HAP-1 (cell line): ENCODE data around the gene S100A12.

Experiments used
- DNase-seq, 2 experiments: peaks; one replicate each; pipeline ENCODE4 v3.0.0-alpha.2; 2016 to 2020; ENCODE audit warnings: low spot score in 2 of 2
- H3K27me3 ChIP-seq: fragments of 250-450 bp; sonication (Bioruptor Pico); 2 replicates; pipeline ENCODE4 v1.5.1; 2020; ENCODE audit warnings: low read depth, mild to moderate bottlenecking, moderate library complexity
- H3K36me3 ChIP-seq: fragments of 250-450 bp; sonication (Bioruptor Pico); replicated peaks from 2 replicates; pipeline ENCODE4 v1.5.1; 2020; ENCODE audit warnings: mild to moderate bottlenecking
- H3K4me1 ChIP-seq: fragments of 250-450 bp; sonication (Bioruptor Pico); 2 replicates; pipeline ENCODE4 v1.5.1; 2020; ENCODE audit warnings: mild to moderate bottlenecking
- H3K4me3 ChIP-seq: fragments of 250-450 bp; sonication (Bioruptor Pico); 2 replicates; pipeline ENCODE4 v1.5.1; 2020; ENCODE audit warnings: mild to moderate bottlenecking, moderate library complexity
- H3K9me3 ChIP-seq: fragments of 250-450 bp; sonication (Bioruptor Pico); 2 replicates; pipeline ENCODE4 v1.5.1; 2020; ENCODE audit warnings: mild to moderate bottlenecking, moderate library complexity
- in situ Hi-C: fragments of 300-500 bp; cut with MboI; formaldehyde crosslinking; loops from 3 replicates; pipeline ENCODE4 v1.14.3; 2020; ENCODE audit warnings: low sequenced_read_pairs, inconsistent platforms, mixed read lengths

The S100A12 gene

DNA sequence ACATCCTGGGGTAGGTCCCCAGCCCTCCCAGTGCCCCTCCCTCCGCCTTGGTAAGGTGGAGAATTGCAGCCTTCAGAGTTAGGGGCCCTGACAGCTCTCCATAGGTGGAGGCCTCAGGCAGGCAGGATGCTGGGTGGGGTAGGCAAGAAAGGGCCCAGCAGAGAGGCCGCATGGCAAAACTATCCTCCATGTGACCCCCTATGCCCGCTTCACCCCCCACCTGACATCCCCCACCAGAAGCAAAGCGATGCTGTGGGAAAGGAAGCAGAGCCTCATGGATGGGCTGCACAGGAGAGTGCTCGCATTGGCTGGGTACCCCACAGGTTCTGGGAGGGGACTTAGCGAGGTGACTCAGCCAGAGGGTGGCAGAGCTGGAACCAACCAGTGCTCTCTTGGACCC lies 16.2 kb downstream of the S100A12 start:
- no peak overlapping the region for H3K4me3 ChIP-seq
- no peaks in the 10 kb centered on the region for H3K9me3 ChIP-seq
- H3K4me1 ChIP-seq, result no peaks in the 10 kb centered on the region
- in situ Hi-C loops, result loop anchor here (5.0 to 25.0 kb wide), 3 partner anchors 143 to 403 kb away; partner anchors contain the start of gene S100A2
- no peak for DNase-seq
- no peaks in the 10 kb centered on the region for H3K36me3 ChIP-seq
- H3K27me3 ChIP-seq, result peaks cover 9% of the 10 kb centered on the region; the same call in 1 of the 2 replicates

DNA sequence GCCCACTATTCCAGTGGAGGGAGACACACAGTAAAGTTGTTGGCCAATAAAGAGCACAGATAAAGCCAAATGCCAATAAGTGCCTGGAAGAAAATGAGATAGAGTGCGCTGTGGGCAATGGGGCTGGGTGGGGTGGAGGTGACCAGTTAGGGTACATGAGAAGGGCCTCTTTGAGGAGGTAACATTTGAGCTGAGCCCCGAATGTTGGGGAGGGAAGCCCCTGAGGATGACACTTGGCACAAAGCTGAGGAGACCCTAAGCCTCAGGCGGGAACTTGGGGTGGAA lies 16.8 kb downstream of the S100A12 start:
- in situ Hi-C loops, result loop anchor here (5.0 to 25.0 kb wide), 3 partner anchors 144 to 404 kb away; partner anchors contain the start of gene S100A2
- Histone ChIP-seq H3K4me3 (no peak overlapping the region), H3K4me1 (no peaks in the 10 kb centered on the region), H3K36me3 (no peaks in the 10 kb centered on the region), H3K9me3 (no peaks in the 10 kb centered on the region), H3K27me3 (peaks cover 9% of the 10 kb centered on the region; the same call in 1 of the 2 replicates)
- no peak for DNase-seq

DNA sequence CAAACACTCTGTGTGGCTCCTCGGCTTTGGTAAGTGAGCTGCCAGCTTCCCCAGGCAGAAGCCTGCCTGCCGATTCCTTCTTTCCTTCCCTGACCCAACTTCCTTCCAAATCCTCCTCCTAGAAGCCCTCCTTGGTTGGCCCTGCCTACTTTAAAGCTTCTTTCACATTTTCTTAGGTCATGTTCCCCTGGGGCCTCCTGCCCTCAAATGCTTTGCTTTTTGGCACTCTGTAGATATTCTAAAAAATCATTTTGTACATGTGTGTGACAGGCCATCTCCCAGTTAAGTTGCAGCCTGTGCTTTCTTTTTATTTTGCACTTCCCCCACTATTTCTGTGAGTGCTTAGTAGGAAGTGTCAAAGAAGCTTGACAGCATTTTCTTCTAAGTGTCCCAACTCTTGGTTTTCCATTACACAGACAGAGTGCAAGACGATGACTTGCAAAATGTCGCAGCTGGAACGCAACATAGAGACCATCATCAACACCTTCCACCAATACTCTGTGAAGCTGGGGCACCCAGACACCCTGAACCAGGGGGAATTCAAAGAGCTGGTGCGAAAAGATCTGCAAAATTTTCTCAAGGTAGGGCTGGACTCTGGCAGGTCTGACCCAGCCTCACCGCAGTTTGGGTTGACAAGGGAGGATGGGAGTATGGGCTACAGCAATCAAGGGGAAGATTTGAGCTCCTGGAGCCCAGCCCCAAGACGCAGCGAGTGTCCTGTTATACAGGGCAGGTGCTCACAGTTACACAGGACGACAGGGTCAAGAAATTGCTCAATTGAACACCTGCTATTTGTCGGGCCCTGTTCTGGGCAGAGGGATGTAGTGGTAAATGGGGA lies 17.3 kb downstream of the S100A12 start, which contains the start of gene S100A9:
Gene S100A9, plus strand, starts transcription at position 2 of the 838 bp plus-strand sequence. Its CDS starts 430 bp downstream, at position 432.
- H3K36me3 ChIP-seq, result no peaks in the 10 kb centered on the region
- no peak for DNase-seq
- H3K4me1 ChIP-seq, result no peaks in the 10 kb centered on the region
- in situ Hi-C loops, result loop anchor here (5.0 to 25.0 kb wide), 3 partner anchors 144 to 404 kb away; partner anchors contain the start of gene S100A2
- H3K4me3 ChIP-seq, result no peak within 1 kb of the TSS
- H3K9me3 ChIP-seq, result no peaks in the 10 kb centered on the region
- peaks cover 9% of the 10 kb centered on the region; the same call in 1 of the 2 replicates for H3K27me3 ChIP-seq

DNA sequence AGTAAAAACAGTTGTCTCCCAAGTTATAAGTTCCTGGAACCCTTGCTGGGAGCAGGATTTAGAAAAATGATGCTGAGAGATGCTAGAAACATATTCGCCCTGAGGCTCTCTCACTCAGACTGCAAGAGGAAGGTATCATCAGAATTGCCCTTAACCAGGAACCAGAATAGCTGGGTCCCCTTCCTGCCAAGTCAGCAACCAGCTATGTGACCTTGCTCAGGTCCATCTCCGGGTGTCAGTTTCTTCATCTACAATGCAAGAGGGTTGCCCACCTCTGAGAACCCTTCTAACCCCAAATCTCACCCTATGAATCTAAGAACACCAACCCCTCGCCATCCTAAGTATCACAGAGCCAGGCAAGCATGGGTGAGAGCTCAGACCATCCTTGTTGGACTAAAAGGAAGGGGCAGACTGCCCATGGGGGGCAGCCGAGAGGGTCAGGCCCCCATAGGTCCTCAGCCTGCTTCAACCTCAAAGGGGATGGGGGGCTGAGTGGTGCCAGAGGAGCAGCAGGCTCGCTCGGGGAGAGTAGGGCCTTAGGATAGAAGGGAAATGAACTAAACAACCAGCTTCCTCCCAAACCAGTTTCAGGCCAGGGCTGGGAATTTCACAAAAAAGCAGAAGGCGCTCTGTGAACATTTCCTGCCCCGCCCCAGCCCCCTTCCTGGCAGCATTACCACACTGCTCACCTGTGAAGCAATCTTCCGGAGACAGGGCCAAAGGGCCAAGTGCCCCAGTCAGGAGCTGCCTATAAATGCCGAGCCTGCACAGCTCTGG lies 18.2 kb downstream of the S100A12 start:
- no peaks in the 10 kb centered on the region for H3K9me3 ChIP-seq
- H3K4me3 ChIP-seq, result no peak overlapping the region
- peaks cover 9% of the 10 kb centered on the region; the same call in 1 of the 2 replicates for H3K27me3 ChIP-seq
- no peak for DNase-seq
- in situ Hi-C loops, result loop anchor here (5.0 to 25.0 kb wide), 3 partner anchors 145 to 405 kb away; partner anchors contain the start of gene S100A2
- no peaks in the 10 kb centered on the region for H3K36me3 ChIP-seq
- H3K4me1 ChIP-seq, result no peaks in the 10 kb centered on the region

DNA sequence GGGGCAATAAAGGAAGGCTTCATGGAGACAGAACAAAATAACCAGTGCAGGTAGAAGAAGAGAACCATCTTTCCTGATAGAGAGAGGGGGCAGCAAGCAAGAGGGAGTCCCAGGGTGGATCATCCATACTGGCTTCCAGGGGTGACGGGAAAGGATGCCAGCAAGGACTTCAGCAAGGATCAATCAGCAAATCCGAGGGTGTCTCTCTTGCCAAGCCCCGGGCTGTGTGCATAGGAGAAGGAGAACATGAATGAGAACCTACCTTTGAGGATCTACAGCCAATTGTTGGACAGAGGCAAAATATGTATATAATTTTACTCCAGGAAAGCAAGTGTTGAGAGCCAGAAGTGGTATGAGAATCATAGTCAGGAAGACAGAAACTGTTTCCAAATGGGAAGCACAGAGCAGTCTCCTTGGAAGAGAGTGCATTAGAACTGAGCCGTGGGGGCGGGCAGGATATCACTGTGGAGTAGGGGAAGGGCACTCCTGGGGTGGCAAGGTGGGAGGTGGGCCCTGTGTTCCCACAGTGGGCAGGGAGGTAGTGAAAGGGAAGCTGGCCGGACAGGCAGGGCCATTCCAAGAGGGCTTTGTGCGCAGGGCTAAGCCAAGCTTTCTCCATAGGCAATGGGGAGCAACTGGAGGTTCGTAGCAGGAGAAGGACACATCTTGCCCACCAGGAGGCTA lies 18.9 kb downstream of the S100A12 start:
- H3K9me3 ChIP-seq, result no peaks in the 10 kb centered on the region
- no peaks in the 10 kb centered on the region for H3K4me1 ChIP-seq
- in situ Hi-C loops, result loop anchor here (5.0 to 25.0 kb wide), 3 partner anchors 146 to 406 kb away; partner anchors contain the start of gene S100A2
- no peak for DNase-seq
- H3K27me3 ChIP-seq, result peaks cover 9% of the 10 kb centered on the region; the same call in 1 of the 2 replicates
- H3K36me3 ChIP-seq, result no peaks in the 10 kb centered on the region
- no peak overlapping the region for H3K4me3 ChIP-seq

DNA sequence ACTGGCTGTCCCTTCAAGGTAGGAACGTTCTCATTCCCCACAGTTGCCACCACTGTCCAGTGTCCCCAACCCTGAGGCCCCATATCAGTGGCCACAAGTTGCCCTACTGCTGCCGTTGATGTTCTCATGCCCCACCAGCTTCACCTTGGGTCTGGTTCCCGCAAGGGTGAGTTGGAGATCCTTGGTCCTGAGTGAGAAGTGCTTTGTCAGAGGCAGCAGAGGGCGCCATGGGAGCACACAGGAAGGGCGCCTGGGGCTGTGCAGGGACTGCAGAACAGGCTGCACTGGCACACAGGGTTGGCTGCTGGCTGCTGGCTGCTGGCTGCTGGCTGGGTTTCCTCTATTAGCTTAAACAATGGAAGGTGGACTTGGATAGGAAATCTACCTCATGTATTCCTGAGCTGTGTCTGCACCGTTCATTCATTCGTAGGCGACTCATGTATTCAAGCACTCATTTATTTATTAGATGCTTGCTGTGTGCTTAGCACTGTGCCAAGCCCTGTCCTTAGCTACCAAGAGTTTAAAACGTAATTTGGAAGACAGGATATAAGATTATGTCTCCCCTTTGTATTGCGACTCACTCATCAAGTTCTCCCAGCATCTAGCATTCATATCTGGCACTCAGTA lies 19.9 kb downstream of the S100A12 start:
- H3K27me3 ChIP-seq, result peaks cover 16% of the 10 kb centered on the region
- no peaks in the 10 kb centered on the region for H3K4me1 ChIP-seq
- H3K9me3 ChIP-seq, result no peaks in the 10 kb centered on the region
- in situ Hi-C loops, result loop anchor here (5.0 to 25.0 kb wide), 3 partner anchors 147 to 407 kb away; partner anchors contain the start of gene S100A2
- no peak overlapping the region for H3K4me3 ChIP-seq
- DNase-seq, result peak; percentile 36 to 66
- no peaks in the 10 kb centered on the region for H3K36me3 ChIP-seq

DNA sequence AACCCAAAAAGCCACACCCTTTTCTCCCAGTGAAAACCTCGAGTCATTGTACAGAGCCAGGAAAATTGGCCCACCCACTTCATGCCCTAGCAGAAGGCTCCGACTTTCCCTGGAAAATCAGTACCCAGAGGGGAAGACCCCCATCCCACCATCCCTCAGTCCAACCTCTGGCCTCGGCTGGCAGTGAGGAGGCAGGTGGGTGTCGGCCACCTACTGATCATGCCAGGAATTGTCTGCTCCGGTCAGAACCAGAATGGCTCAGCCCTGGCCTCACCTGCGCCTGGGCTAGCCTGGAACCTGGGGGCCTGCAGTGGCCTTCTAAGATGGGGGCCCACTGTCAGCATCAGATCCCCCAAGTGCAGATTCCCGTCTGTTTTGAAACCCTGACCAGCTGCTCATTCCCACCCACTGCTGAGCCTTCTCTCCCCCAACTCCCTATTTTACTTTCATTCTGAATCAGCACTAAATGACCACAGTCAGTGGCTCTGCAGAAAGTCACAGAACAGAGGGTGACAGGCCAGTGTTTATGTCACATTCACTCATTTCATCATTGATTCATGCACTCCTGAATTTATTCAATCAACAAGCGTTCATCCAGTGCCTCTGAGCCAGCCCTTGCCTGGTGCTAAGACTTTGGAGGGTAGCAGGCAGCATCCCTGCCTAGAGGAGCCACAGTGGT lies 20.8 kb downstream of the S100A12 start:
- in situ Hi-C loops, result loop anchor here (5.0 to 25.0 kb wide), 3 partner anchors 148 to 408 kb away; partner anchors contain the start of gene S100A2
- Histone ChIP-seq H3K27me3 (peaks cover 19% of the 10 kb centered on the region), H3K4me3 (no peak overlapping the region), H3K9me3 (no peaks in the 10 kb centered on the region), H3K4me1 (no peaks in the 10 kb centered on the region), H3K36me3 (no peaks in the 10 kb centered on the region)
- no peak for DNase-seq

DNA sequence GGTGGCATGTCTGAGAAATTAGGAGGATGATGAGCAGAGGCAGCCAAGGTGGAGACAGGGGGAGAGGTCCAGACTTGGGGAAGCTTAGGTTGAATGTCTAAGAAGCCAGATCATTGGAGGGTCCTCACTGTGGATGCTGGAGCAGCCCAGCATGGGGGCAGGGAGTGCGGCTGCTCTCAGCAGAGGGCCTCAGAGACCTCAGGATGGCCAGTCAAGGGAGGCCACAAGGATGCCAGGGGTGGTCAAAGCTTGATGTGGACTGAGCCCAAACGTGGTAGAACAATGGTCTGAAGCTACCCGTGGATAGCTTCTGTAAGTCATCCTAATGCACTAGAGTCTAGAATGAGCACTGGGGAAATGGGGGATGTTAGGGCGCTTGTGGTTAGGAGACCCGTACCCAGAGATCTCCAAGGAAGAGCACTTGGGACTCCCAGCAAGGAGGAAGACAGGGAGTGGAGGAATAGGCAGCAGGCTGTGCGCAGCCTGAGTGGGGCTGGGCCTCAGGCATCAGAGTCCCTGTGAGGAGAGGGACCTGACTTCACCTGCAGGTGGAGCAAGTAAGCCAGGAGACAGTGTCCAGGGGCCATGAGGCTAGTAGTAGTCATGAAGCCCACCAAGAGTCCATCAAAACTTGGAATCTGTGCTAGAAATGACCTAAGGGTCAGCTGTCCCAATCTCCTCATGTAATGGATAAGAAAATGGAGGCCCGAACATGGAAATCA lies 22.0 kb downstream of the S100A12 start:
- in situ Hi-C loops, result loop anchor here (10.0 to 25.0 kb wide), 2 partner anchors 211 to 409 kb away; partner anchors contain the start of gene S100A2
- DNase-seq, result peak in 1 of 2 experiments; percentile 33

DNA sequence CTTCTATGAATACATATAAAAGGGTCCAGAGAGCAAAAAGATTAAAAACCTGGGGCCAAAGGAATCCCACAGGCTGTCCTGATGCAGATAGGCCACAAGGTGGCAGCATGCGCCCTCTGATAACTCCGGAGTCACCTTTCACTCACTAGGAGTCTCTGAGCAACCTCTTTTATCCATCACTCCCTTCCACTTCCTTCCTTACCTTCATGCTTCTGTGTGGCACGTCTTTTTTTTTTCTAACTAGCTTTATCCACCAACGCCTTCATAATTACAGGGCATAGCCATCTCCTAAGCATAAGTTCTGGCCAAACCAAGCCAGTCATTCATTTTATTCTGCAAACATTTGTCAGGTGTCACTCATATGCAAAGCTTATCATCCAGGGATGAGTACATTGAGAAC lies 22.9 kb downstream of the S100A12 start:
- in situ Hi-C loops, result loop anchor here (10.0 to 25.0 kb wide), 2 partner anchors 212 to 410 kb away; partner anchors contain the start of gene S100A2
- no peaks in the 10 kb centered on the region for H3K4me1 ChIP-seq
- H3K4me3 ChIP-seq, result no peak overlapping the region
- peak; percentile 70 to 72 for DNase-seq
- H3K27me3 ChIP-seq, result peaks cover 16% of the 10 kb centered on the region
- H3K36me3 ChIP-seq, result no peaks in the 10 kb centered on the region
- H3K9me3 ChIP-seq, result no peaks in the 10 kb centered on the region

More for the DNA sequence above, 22.0 kb downstream of the S100A12 start:
- Histone ChIP-seq H3K27me3 (peaks cover 19% of the 10 kb centered on the region), H3K4me3 (no peak overlapping the region), H3K9me3 (no peaks in the 10 kb centered on the region), H3K4me1 (no peaks in the 10 kb centered on the region), H3K36me3 (no peaks in the 10 kb centered on the region)

DNA sequence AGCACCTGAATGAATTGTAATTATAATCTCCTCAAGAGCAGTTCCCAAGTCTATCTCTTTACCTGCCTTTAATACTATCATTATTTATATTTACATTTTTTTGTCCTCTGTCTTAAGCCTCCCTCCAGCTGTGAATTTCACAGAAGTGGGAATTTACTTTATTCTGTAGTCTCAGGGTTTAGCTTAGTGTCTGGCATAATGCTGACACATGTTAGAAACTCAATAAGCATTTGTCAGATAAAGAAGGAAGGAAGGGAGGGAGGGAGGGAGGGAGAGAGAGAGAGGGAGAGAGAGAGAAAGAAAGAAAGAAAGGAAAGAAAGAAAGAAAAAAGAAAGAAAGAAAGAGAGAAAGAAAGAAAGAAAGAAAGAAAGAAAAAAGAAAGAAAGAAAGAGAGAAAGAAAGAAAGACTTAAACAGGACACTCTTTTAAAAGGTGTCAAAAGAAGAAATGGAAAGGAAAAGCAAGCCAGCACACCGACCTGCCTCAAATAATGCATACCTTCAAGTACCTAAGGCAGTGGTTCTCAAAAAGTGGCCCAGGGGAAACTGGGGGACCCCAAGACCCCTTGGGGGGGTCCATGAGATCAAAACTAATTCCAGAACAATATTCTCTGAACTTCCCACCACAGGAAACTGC lies 25.0 kb downstream of the S100A12 start:
- Histone ChIP-seq H3K4me3 (no peak overlapping the region), H3K36me3 (no peaks in the 10 kb centered on the region), H3K27me3 (peaks cover 15% of the 10 kb centered on the region), H3K4me1 (no peaks in the 10 kb centered on the region), H3K9me3 (no peaks in the 10 kb centered on the region)
- in situ Hi-C loops, result loop anchor here (10.0 to 25.0 kb wide), 2 partner anchors 214 to 412 kb away; partner anchors contain the start of gene S100A2
- no peak for DNase-seq
